Colon (tissue), 2 donors: Measurements from ENCODE around the gene RAB10.
"Not testable (repeated sequence)": the region's sequence is repeated elsewhere in the genome, so short reads cannot be mapped to it uniquely, and the experiment has no call there.

Experiments
- FAIRE-seq: peaks from 2 replicates; lab custom pipeline; 2012; peaks lifted over from hg19 to GRCh38; lab: Jason Lieb, UNC
- donor health status: control.
- donor health status: control.

The RAB10 gene

DNA sequence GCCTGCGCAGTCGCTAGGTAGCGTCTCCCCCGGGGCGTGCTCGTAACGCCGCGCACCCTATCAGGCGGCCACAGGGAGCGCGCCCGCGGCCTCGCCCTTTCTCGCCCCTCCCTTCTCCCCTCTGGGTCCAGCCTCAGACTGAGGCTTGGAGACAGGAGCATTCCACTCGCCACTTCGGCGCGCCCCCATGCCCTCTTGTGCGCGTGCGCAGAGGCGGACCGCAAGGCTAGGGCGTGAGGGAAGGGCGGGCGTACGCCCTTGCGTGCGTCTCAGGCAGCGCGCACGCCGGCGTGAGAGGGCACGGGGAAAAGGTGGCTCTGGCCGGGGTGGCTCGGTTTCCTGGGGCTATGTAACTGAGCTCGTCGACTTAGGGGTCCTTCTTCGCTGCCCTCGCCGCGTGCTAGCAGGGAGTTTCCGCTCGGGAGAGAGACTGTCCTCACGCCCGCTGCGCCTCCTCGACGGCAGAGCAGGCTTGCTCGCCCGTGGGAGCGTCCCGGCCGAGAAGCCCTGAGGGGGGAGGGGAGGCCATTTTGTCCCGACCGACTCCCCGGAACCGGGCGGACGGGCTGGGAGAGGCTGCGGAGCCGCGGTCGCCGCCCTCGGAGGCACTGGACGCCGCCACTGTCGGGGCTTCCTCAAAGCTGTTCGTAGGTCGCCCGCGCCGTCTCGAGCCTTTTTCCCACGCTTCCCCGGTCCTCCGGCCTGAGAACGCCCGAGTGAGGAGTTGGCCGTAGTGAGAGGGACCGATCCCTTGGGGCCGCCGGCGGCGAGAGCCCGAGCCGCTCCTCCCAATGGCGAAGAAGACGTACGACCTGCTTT lies at the start of gene RAB10:
Gene RAB10, plus strand, starts transcription at position 267 of the 819 bp plus-strand sequence. Its CDS starts 525 bp downstream, at position 792.
- FAIRE-seq: no peak

DNA sequence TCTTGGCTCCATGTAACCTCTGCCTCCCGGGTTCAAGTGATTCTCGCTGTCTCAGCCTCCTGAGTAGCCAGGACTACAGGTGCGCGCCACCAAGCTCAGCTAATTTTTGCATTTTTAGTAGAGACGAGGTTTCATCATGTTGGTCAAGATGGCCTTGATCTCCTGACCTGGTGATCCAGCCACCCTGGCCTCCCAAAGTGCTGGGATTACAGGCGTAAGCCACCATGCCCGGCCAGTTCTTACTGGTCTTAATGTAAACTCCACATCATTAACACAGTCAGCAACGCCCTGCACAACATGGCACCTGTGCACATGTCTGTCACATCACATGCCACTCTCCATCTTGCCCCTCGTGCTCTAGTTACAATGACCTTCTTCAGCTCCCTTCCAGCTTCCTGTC lies 45.8 kb upstream of the RAB10 start:
- no peak for FAIRE-seq

GRCh38 chr2:25989154-25989553 lies 44.7 kb upstream of the RAB10 start:
- FAIRE-seq: no peak

DNA sequence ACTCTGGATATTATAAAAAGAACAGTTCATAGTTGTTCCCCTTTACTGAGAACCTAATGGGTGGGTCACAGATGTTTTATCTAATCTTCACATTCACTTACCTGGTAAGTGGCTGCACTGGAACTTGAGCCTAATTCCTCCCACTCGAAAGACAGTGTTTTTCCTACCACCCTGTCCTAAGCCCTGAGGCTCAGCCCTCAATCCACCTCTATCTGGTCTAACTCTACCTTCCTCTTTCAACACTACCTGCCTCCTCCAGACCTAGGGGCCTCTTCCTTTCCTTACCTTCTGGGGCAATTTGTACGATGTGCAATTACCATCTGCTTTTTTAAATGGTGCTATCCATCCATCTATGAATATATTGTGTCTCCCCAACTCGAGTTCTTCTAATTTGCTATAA lies 41.9 kb upstream of the RAB10 start:
- no peak for FAIRE-seq

- FAIRE-seq: no peak
Measured at GRCh38 chr2:25992556-25992955, 41.3 kb upstream of the RAB10 start.

DNA sequence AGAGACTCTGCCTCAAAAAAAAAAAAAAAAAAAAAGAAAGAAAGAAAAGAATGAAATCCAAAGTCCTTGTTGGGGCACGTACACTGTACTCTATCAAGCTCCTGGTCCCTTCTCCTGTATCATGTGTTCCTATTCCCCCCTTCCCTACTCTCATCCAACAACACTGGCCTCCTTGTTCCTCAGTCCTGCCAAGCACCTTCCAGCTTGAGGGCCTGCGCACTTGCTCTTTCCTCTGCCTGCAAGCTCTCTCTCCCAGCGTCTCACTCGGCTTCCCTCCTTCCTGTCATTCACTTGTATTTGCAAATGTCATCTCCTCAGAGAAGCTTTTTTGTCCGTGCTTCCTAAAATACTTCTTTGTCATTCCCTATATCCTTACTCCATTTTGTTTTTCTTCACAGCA lies 40.8 kb upstream of the RAB10 start:
- FAIRE-seq: no peak

- FAIRE-seq: no peak
Measured at GRCh38 chr2:25994509-25994908, 39.4 kb upstream of the RAB10 start.

DNA sequence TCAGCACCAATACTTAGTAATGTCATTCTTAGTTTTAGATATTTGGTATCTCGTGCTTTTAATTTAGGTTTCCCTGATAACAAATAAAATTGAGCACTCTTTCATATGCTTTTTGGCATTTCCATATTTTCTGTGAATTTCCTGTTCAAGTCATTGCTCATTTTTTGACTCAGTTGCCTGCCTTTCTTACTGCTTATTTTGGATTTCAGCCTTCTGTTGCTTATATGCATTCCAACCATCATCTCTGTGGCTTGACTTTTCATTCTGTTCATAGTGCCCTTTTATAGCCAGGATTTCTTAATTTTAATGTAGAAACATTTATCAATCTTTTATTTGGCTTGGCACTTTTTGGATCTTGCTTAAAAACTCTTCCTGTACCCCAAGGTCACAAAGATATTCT lies 37.0 kb upstream of the RAB10 start:
- FAIRE-seq: no peak

DNA sequence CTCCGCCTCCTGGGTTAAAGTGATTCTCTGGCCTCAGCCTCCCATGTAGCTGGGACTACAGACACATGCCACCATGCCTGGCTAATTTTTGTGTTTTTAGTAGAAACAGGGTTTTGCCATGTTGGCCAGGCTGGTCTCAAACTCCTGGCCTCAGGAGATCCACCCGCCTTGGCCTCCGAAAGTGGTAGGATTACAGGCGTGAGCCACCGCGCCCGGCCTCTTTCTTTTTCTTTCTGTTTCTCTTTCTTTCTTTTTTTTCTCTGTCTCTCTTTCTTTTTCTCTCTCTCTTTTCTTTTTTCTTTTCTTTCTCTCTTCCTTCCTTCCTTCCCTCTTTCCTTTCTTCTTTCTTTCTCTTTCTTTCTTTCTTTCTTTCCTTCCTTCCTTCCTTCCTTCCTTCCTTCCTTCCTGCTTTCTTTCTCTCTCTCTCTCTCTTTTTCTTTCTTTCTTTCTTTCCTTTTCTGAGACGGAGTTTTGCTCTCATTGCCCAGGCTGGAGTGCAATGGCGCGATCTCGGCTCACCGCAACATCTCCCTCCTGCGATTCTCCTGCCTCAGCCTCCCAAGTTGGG lies 35.0 kb upstream of the RAB10 start:
- FAIRE-seq: not testable (repeated sequence)

DNA sequence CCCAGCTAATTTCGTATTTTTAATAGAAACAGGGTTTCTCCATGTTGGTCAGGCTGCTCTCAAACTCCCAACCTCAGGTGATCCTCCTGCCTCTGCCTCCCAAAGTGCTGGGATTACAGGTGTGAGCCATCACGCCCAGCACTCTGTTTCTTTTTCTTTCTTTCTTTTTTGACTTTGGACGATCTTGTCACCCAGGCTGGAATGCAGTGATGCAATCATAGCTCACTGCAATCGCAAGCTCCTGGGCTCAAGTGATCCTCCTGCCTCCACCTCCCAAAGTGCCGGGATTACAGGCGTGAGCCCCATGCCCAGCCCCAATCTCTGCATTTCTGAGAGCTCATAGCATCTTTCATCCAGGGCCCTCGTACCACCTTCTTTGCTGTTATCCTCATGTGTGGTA lies 34.5 kb upstream of the RAB10 start:
- not testable (repeated sequence) for FAIRE-seq

- FAIRE-seq: no peak
Measured at GRCh38 chr2:26000561-26001082, 33.3 kb upstream of the RAB10 start.

GRCh38 chr2:26001743-26002351 lies 32.0 kb upstream of the RAB10 start:
- no peak for FAIRE-seq

DNA sequence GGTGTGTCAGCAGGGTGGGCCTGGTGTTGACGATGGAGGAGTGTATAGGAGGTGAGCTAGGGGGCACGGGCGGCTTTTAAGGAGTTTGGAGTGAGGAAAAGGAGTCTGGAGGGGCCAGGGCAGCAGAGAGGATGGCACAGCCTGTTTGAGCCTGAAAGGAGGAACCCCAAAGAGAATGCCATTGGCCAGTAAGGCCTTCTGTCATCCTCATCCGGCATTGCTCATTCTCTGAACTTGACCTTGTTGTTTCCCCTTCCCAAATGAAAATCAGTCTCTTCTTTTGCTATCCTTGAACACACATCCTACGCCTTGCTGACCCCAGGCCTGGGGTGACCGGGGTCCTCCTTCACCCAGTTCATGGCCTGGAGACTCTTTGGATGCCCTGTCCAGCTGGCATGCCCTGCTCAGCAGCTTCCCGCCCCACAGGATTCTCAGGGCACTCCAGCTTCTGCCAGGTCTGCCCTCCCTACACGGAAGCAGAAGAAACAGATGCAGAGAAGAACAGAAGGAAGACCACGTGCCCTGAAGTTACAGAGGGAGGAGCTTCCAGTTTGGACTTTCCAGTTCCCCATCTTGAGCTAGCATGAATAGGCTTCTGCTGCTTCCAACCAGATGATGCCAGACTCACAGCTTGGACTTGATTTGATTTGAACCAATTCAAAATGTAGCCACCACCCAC lies 31.1 kb upstream of the RAB10 start:
- FAIRE-seq: no peak

DNA sequence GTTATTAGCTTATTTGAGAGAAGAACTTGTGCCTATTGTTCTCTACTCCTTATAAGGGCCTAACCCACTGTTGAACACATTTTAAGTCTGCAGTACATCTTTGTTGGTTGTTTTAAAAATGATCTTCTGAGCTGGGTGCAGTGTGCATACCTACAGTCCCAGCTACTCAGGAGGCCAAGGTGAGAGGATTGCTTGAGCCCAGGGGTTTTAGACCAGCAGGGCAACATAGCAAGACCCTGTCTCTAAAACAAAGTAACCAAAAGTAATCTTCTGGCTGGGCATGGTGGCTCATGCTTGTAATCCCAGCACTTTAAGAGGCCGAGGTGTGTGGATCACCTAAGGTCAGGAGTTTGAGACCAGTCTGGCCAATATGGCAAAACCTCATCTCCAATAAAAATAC lies 25.8 kb upstream of the RAB10 start:
- FAIRE-seq: no peak

DNA sequence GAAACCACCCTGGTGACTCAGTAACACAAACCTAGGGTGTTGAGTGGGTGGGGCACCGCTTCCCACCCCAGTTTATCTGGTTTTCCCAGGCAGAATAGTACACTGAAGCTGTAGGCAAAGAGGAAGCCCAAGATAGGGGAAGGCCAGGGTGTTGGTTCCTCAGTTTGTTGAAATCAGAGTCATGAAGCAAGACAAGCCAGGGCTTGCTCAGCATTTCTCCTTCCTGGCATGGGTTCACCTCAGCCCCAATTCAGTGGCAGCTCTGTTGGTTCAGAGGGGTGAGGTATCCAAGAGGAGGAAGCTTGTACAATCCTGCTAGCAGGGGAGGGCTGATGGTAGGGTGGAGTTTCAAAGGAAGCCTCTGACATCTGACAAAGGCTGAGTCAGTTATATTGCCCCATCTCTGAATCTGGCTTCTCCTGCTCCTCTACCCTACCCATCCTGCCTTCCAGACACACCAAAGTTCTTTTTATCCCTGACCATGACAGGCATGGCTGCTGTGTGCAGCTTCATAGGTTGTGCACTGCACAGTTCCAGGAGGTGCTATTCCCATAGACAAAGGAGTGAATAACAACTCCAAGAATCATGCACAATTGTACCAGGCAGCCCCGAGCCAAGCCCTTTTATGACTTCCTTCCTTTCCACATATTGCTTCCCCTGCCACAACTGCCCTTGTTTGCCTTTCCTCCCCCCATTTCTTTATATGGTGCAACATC lies 24.9 kb upstream of the RAB10 start:
- no peak for FAIRE-seq

- no peak for FAIRE-seq
Measured at GRCh38 chr2:26009567-26009963, 24.3 kb upstream of the RAB10 start.

DNA sequence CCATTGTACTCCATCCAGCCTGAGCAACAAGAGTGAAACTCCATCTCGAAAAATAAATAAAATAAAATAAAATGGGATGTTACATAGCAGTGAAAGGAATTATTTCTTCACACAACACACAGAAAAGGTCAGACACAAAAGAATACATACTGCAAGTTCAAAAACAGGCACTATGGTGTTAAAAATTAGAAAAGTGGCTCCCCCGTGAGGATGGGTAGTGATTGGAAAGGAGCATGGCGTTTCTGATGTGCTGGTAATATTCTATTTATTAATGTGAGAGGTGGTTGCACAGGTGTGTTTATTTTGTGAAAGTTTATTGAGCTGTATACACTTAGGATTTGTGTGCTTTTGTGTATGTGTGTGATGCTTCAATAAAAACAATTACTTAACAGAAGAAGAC lies 22.9 kb upstream of the RAB10 start:
- FAIRE-seq: no peak

DNA sequence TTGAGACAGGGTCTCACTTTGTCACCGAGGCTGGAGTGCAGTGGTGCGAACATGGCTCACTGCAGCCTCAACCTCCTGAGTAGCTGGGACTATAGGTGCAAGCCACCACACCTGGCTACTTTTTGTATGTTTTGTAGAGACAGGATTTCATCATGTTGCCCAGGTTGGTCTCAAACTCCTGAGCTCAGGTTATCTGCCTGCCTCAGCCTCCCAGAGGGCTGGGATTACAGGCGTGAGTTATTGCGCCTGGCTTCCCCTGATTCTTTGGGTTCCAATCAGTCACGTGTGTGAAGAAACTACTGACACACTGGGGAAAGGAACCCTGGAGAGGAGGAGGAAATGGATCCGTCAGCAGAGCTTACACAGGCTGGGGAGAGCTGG lies 22.3 kb upstream of the RAB10 start:
- no peak for FAIRE-seq

GRCh38 chr2:26011990-26012856 lies 21.7 kb upstream of the RAB10 start:
- FAIRE-seq: no peak

DNA sequence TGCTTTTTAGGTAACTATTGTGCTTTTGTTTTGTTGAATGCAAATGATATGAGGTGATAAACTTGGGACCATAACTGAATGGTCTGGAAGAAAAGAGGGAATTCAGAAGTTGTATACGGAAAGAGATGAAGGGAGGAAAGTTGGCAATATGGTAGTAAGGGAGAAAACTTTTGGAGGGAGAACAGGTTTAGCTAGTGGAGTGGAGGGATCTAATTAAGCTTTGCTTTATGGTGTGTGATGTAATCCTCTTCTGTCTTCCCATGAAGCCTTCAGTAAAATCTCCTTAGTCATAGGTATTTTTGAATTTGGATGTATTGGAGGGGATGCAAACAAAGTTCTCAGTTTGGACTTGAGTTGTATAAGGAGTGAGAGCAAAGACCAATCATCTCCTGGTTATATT lies 20.2 kb upstream of the RAB10 start:
- FAIRE-seq: no peak
